GM10266 (cell line): ENCODE measurements around the gene PRKAR1B.
"Not testable (repeated sequence)": the region's sequence is repeated elsewhere in the genome, so short reads cannot be mapped to it uniquely, and the experiment has no call there.

ENCODE experiments used
- DNase-seq: peaks from one replicate; pipeline ENCODE4 v3.0.0; 2012; ENCODE audit errors: extremely low spot score
- CTCF ChIP-seq: IDR thresholded peaks from 2 replicates; pipeline ENCODE4 v1.5.1; 2012; ENCODE audit warnings: mild to moderate bottlenecking, low read depth; ENCODE audit not compliant: control insufficient read depth, insufficient read depth; ENCODE audit errors: missing control alignments

PRKAR1B gene

GRCh38 chr7:618539-619367 is 108.3 kb downstream of the PRKAR1B start:
- TF ChIP-seq CTCF, result no peak
- no peak for DNase-seq

- no peak for DNase-seq
- no peak for TF ChIP-seq CTCF
Measured at GRCh38 chr7:617614-618538, 109.2 kb downstream of the PRKAR1B start.

GRCh38 chr7:613442-614140 is 113.5 kb downstream of the PRKAR1B start:
- TF ChIP-seq CTCF, result no peak
- no peak for DNase-seq

GRCh38 chr7:611837-612236 is 115.2 kb downstream of the PRKAR1B start:
- DNase-seq, result not testable (repeated sequence)

GRCh38 chr7:611281-611810 is 115.7 kb downstream of the PRKAR1B start:
- no peak for TF ChIP-seq CTCF
- DNase-seq, result no peak

GRCh38 chr7:610531-611280 is 116.4 kb downstream of the PRKAR1B start:
- TF ChIP-seq CTCF, result no peak
- DNase-seq, result no peak
